ENCODE data around the gene IL11RA.

IL11RA gene

DNA sequence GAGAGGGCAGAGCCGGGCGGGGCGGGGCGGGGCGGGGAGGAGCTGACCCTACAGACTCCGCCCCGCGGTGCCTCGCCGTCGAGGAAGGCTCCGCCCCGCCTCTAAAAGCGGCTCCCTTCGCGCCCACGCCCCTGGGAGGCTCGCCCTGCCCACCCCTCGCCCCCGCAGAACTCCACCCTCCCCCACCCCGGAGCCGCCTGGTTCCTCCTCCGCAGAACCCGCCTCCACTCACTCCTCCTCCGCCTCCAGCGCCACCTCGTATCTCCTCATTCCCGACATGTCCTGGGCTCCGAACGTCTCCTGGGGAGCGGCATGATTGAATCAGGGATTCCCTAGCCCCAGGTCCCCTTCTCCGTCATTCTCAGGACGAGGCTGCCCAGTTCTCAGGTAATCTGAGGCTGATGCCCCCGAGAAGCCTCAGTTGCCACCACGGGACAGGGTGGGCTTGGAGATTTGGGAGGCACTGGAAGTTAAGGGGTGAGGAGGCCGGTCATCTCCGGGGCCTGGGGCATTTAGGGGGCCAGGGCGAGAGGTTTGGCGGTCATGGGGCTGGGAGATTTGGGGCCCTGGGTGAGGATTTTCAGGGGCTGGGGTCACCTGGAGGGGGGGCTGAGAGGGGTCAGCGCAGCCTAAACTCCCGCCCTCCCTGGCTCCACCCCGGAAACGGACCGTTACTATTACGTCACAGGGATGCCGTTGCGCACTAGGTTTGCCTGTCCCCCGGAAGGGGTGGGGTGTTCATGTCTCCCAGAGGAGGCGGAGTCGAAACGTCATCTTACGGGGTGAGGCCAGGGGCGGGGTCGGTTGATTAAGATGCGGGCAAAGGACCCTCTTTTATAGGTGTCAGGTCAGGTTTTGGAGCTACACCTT is 13.6 kb downstream of the IL11RA start:
- DNase-seq (ENCODE audit: low spot score), result peak; percentile 92
- TF ChIP-seq, protein P1, sequence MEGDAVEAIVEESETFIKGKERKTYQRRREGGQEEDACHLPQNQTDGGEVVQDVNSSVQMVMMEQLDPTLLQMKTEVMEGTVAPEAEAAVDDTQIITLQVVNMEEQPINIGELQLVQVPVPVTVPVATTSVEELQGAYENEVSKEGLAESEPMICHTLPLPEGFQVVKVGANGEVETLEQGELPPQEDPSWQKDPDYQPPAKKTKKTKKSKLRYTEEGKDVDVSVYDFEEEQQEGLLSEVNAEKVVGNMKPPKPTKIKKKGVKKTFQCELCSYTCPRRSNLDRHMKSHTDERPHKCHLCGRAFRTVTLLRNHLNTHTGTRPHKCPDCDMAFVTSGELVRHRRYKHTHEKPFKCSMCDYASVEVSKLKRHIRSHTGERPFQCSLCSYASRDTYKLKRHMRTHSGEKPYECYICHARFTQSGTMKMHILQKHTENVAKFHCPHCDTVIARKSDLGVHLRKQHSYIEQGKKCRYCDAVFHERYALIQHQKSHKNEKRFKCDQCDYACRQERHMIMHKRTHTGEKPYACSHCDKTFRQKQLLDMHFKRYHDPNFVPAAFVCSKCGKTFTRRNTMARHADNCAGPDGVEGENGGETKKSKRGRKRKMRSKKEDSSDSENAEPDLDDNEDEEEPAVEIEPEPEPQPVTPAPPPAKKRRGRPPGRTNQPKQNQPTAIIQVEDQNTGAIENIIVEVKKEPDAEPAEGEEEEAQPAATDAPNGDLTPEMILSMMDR (IDR thresholded peaks at IDR 0.05; ENCODE audit: extremely low read depth, missing control alignments), result no peak

GRCh38 chr9:34669809-34670562 is 18.0 kb downstream of the IL11RA start:
- TF ChIP-seq, protein P1 (IDR thresholded peaks at IDR 0.05; ENCODE audit: extremely low read depth, missing control alignments), result no peak
- no peak for DNase-seq (ENCODE audit: low spot score)

GRCh38 chr9:34671307-34671706 is 19.3 kb downstream of the IL11RA start:
- no peak for DNase-seq (ENCODE audit: low spot score)
- TF ChIP-seq, protein P1 (IDR thresholded peaks at IDR 0.05; ENCODE audit: extremely low read depth, missing control alignments), result no peak

DNA sequence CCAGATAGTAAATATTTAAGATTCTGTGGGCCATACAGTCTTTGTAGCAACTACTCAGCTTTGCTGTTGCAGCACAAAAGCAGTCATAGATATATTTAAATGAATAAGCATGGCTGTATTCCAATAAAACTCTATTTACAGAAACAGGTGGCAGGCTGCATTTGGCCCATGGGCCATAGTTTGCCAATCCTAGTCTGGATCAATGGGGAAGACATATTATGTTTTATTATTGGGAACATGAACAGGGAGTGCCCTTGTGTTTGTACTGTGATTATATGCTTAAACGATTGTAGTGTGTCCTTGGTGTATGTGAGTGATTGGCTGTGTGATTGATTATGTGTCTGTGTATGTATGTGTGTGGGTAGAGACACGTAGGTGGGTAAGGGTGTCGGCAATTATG is 22.5 kb downstream of the IL11RA start:
- DNase-seq (ENCODE audit: low spot score), result no peak
- TF ChIP-seq, protein P1 (IDR thresholded peaks at IDR 0.05; ENCODE audit: extremely low read depth, missing control alignments), result no peak

DNA sequence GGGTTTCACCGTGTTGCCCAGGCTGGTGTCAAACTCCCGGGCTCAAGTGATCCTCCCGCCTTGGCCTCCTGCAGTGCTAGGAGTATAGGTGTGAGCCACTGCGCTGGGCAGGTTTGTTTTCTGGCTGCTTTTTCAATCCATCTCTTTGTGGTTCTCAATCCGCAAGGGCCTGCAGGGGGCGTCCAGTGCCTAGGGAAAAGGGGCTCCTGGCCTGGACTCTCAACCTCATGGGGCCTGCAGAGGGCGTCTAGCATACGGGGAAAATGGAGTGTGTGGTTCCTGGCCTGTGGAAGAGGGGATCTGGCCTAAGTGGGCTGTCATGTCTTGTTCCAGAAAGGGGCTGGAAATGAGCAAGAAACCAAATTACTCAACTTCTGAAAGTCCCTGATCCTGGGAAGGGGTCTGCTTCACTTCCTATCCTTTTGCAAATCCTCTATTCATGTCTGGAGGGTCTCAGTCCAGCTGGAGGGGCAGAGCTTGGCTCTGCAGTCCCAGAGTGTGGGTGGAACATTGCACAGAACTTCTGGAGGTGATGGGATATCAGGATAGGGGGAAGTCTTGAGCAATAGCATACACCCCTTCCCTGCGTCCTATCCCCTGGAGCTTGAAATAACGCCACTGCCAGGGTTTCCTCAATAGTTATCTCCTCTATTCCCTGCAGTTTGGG is 23.2 kb downstream of the IL11RA start:
- TF ChIP-seq, protein P1 (IDR thresholded peaks at IDR 0.05; ENCODE audit: extremely low read depth, missing control alignments), result peak; percentile 96
- peak; percentile 74 for DNase-seq (ENCODE audit: low spot score)

DNA sequence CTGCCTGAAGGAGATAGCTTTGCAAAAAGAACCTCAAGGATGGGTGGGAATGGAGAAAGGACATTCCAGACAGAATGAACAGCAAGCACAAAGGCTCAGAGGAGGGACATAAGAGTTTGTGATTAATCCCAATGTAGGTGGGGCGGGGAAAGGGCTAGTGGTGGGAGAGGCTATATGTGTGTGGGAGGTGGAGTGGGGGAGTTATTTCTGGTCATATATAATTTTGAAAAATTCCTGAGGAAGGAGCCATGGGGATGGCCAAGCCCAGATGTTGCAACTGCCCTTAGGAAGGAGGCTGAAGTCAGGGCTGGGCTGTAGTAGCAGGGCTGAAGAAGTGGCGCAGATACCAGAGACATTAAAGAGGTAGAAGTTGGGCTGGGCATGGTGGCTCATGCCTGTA is 23.9 kb downstream of the IL11RA start:
- TF ChIP-seq, protein P1 (IDR thresholded peaks at IDR 0.05; ENCODE audit: extremely low read depth, missing control alignments), result no peak
- no peak for DNase-seq (ENCODE audit: low spot score)
